Glomerular visceral epithelial cell (primary cell): ENCODE measurements around the gene PDZD2.
"Not testable (repeated sequence)": the region's sequence is repeated elsewhere in the genome, so short reads cannot be mapped to it uniquely, and the experiment has no call there.

Experiments used
- DNase-seq: peaks from one replicate; pipeline ENCODE4 v3.0.0-alpha.2; 2016; ENCODE audit errors: extremely low spot score

The PDZD2 gene

GRCh38 chr5:32040181-32040695 lies 401.3 kb downstream of the PDZD2 start:
- not testable (repeated sequence) for DNase-seq

DNA sequence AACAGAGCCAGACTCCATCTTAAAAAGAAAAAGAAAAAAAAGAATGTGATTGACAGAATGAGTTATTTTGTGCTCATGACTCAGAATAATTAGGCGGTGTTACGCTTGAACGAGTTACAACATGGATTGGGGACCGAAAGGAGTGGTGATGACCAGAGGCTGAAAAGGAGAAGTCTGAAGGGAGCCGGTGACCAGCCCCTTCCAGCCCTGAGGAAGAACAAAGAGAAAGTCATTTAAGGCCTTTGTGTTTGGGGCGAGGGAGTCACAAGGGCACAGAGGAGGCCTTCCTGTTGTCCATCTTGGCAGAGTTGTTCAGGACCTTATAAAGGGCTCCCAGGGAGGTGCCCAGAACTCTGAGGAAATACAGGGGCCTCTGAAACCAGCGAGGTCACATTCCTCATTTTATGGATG lies 403.6 kb downstream of the PDZD2 start:
- DNase-seq: peak; percentile 76

DNA sequence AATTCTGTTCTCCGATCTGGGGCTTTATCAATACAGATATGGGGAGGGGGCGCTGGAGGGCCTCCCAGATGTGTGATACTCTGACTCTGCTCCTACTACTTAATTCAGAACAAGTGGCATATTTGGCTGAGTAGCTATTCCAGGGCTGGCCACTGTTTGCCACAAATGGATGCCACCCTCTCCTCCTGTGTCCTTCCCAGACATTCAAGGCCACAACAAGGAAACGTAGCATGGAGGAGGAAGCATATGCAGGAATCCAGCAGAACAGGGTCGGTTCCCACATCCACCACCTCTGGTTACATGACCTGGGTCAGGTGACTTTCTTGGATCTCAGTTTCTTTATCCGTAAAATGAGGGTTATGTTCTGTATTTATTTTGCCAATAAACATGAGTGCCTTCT lies 404.2 kb downstream of the PDZD2 start:
- DNase-seq: no peak

GRCh38 chr5:32044434-32044833 lies 405.5 kb downstream of the PDZD2 start:
- DNase-seq: no peak

GRCh38 chr5:32044939-32045338 lies 406.0 kb downstream of the PDZD2 start:
- peak; percentile 79 for DNase-seq

DNA sequence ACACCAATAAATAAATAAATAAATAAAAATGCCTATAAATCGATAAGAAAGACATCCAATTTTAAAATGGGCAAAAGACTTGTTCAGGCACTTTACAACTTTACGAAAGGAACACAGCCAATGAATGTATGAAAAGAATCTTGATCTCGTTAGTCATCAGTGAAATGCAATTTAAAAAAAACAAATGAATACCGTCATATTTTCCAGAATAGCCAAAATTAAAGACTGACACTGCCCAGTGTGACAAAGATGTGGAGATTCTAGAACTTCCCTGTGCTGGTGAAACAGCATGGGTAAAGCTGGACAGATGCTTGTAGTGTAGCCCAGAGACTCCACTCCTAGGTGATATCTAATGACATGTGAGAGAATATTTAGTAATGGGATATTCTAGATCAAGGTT lies 408.1 kb downstream of the PDZD2 start:
- DNase-seq: no peak

- DNase-seq: no peak
These were observed 412.9 kb downstream of the PDZD2 start for GRCh38 chr5:32051796-32052195.

GRCh38 chr5:32055891-32056866 lies 417.2 kb downstream of the PDZD2 start:
- no peak for DNase-seq

DNA sequence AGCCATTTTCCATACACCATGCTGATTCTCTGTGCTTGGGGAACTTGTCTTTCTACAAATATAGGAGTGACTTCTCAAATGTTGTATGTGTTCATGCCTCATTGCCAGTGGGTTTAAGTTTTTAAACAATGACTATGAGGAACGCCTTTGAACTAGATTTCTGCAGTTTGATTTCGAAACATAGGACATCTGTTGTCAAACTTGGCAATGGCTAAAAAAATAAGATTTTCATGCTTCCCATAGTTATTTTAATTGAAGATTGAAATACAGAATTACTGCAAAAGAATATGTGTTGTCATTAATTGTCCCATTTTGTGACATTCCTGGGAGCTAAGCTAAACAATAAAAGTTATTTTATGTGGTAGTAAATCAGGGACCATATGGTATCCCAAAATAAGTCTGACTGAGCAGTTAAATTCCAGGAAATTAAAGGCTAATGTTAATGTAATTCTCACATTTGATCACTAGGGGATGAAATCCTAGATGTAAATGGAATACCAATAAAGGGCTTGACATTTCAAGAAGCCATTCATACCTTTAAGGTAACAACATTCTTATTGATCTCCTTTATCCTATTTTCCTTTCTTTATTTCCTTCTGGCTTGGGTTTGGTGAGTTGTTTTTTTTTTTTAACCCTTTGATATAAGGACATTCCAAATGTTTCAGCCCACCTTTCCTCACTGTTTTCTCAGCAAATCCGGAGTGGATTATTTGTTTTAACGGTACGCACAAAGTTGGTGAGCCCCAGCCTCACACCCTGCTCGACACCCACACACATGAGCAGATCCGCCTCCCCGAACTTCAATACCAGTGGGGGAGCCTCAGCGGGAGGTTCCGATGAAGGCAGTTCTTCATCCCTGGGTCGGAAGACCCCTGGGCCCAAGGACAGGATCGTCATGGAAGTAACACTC lies 418.5 kb downstream of the PDZD2 start:
- DNase-seq: no peak

GRCh38 chr5:32058101-32058500 lies 419.2 kb downstream of the PDZD2 start:
- DNase-seq: no peak

GRCh38 chr5:32058997-32059396 lies 420.1 kb downstream of the PDZD2 start:
- no peak for DNase-seq

DNA sequence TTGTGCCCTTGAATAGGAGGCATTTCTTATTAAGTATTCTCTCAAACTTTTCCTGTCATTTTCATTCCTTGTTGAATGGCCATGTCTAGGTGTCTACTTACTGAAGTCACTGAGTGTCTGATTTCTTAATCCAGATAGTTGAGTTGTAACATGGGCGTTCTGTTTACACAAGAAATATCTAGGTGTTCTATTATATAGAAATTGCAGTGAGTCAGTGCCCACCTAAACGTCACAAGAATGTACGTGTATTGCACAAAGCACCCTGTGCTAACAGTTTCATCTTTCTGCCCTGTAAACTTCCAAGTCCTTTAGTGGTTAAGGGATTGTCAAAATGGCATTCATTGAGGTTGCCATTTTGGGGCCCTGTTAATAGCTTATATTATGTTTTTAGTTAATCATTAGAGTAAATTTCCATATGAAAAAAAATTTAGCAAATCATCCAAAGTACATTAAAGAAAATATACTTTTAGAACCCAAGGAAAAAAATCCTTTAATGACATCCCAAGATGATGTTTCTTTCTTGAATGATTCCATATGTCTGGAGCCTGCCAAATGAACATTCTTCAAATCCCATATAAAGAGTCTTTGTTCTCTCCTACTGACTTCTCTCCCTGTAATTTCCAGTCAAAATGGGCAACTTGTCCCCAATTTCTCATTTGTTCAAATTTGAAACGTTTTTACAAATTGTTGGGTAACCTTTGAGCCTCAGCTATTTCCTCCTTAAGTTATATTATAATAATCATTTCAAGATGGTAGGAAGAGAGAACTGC lies 421.0 kb downstream of the PDZD2 start:
- peak; percentile 35 for DNase-seq

DNA sequence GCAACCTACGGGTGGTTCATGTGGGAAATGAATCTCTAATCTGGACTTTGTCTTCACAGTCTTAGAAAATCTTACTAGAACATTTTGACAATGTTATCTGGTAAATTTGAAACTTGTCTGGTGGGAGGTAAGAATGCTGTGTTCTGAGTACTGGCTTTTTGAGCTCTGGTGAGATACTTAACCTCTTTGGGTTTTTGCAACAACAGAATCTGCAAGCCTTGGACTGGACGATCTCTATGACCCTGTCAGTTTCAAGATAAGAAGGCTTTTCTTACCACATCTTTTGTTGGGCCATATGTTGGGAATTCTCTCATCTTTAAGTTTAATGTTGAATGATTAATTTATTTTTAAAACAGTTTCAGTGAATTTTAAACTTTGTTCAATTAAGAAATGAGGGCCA lies 422.3 kb downstream of the PDZD2 start:
- DNase-seq: no peak

GRCh38 chr5:32066448-32066847 lies 427.5 kb downstream of the PDZD2 start:
- DNase-seq: no peak

- no peak for DNase-seq
These were observed 429.0 kb downstream of the PDZD2 start for GRCh38 chr5:32067774-32068470.

DNA sequence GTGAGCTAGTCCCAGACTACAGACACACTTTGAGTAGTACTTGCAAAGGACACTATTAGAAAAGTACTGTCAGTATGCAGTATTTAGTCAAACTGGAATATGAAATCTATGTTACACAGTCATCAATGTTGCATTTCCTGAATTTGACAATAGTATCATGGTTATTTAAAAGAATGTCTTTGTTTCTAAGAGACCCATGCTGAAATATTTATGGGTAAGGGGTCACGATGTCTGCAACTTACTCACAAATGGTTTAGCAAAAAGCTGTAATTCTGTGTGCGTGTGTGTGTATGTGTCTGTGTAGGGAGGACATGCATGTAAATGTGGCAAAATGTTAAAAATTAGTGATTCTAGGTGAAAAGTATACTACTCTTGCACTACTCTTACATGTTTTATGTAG lies 429.6 kb downstream of the PDZD2 start:
- DNase-seq: no peak

GRCh38 chr5:32069396-32069795 lies 430.5 kb downstream of the PDZD2 start:
- no peak for DNase-seq

DNA sequence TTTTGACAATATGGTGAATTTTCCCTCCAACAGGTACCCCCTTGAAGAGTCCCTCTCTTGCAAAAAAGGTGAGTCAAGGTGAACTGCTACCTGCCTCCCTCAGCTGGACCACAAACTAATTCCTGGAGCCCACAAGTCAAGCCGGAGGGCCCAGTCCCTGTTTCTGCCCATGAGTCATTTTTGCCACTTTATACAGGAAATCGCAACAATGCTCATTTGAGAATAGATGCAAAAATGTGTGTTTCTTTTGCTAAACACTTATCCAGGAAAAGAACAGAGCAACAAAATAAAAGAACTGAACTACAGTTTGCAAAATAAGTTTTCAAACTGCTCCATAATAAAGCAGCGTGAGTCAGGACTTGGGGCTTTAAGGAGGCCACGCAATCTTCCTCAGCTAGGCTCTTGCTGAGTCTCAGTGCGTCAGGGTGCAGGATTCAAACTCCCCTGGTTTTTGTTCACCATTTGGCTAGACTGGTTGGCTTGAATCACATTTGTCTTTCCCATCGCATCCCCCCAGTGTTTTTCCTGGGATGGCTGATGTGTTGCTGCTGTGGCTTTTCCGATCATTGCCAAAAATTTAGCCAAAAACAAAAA lies 432.5 kb downstream of the PDZD2 start:
- DNase-seq: no peak

- DNase-seq: no peak
These were observed 433.1 kb downstream of the PDZD2 start for GRCh38 chr5:32072054-32072453.

GRCh38 chr5:32074401-32074800 lies 435.5 kb downstream of the PDZD2 start:
- DNase-seq: peak; percentile 31
